ENCODE results near the gene NAP1L1.

DNA sequence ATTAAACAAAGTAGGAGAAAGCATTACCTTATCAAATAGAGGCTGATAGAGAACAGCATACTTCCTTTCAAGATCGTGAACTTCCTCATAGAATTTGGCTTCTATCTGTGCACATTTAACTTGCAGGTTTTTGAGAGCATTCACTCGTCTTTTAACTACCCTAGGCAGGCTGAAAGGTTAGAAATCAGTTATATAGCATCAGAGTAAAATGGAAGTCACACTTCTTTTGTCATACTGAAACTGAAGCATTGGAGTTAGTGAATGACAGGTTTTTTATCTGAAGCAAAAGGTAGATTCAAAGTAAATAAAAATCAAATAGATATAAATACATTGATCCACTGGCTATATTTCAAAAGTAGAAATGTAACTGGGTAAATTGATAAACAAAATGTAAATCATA is 24.4 kb downstream of the NAP1L1 start:
- TF ChIP-seq, protein P1, sequence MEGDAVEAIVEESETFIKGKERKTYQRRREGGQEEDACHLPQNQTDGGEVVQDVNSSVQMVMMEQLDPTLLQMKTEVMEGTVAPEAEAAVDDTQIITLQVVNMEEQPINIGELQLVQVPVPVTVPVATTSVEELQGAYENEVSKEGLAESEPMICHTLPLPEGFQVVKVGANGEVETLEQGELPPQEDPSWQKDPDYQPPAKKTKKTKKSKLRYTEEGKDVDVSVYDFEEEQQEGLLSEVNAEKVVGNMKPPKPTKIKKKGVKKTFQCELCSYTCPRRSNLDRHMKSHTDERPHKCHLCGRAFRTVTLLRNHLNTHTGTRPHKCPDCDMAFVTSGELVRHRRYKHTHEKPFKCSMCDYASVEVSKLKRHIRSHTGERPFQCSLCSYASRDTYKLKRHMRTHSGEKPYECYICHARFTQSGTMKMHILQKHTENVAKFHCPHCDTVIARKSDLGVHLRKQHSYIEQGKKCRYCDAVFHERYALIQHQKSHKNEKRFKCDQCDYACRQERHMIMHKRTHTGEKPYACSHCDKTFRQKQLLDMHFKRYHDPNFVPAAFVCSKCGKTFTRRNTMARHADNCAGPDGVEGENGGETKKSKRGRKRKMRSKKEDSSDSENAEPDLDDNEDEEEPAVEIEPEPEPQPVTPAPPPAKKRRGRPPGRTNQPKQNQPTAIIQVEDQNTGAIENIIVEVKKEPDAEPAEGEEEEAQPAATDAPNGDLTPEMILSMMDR (IDR thresholded peaks at IDR 0.05) = no peak
- no peak for TF ChIP-seq ZFX (IDR thresholded peaks at IDR 0.05; ENCODE audit: borderline replicate concordance)

All from 22Rv1 (cell line).